Adrenal gland (tissue), 5 donors: ENCODE data around the gene AMZ1.

Experiments
- POLR2A ChIP-seq, 2 donors: fragments of 450-650 bp; IDR thresholded peaks; one replicate each; pipeline ENCODE4 v1.6.1; 2017; ENCODE audit warnings: antibody characterized with exemption in 2 of 2, mild to moderate bottlenecking in 2 of 2, moderate library complexity in 1 of 2
- TF ChIP-seq, protein P1 (sequence below), 6 experiments: fragments of 450-650 bp in 4 of 6; fragments of 200-600 bp in 2 of 6; sonication (generic) in 1 of 6; IDR thresholded peaks; 1 replicate in 5 of 6; 2 replicates in 1 of 6; pipeline versions ENCODE4 v1.5.1 to v1.8.0; 2016 to 2021; ENCODE audit warnings: antibody characterized with exemption in 6 of 6, mild to moderate bottlenecking in 2 of 6, moderate library complexity in 1 of 6
- donor health status: DM: no; HTN: no; CAD: no.

DNA sequence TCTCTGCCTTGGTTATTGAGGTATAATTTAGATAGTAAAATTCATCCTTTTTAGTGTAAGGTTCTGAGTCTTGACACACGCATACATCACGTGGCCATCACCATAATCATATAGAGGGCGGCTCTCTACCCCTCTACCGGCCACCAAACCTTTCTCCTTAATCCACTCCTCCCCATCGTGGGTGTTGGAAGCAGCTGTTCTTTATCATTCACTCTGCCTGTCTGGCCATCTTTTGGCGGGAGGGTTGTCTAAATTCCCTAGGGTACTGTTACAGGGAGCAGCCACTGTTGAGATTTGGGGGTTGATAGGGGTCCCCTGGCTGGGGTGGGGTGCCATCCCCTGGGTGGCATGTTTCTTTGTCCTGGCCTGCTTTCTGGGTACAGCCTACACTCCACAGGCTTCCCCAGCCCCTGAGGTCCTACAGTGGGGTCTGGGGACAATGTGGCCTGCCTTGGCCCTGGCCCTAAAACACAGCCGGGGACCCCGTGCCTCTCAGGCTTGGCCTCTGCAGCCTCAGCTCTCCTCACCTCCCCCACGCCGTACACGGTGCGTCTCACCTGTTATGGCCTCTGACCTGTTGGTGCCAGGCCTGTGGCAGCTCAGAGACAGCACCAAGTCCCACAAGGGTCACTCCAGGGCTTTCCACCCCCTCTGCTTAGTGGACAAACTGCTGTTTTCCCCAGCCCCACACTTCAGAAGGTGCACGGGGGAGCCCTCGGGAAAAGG lies 17.5 kb downstream of the AMZ1 start:
- TF ChIP-seq, protein P1, sequence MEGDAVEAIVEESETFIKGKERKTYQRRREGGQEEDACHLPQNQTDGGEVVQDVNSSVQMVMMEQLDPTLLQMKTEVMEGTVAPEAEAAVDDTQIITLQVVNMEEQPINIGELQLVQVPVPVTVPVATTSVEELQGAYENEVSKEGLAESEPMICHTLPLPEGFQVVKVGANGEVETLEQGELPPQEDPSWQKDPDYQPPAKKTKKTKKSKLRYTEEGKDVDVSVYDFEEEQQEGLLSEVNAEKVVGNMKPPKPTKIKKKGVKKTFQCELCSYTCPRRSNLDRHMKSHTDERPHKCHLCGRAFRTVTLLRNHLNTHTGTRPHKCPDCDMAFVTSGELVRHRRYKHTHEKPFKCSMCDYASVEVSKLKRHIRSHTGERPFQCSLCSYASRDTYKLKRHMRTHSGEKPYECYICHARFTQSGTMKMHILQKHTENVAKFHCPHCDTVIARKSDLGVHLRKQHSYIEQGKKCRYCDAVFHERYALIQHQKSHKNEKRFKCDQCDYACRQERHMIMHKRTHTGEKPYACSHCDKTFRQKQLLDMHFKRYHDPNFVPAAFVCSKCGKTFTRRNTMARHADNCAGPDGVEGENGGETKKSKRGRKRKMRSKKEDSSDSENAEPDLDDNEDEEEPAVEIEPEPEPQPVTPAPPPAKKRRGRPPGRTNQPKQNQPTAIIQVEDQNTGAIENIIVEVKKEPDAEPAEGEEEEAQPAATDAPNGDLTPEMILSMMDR (IDR thresholded peaks at IDR 0.05) = no peak
- no peak for TF ChIP-seq POLR2A (IDR thresholded peaks at IDR 0.05)
